Measurements from ENCODE around the gene DAZAP1.

DAZAP1 gene

GRCh38 chr19:1369214-1369805 lies 38.1 kb upstream of the DAZAP1 start:
- no peak overlapping the region for H4K5ac ChIP-seq (ENCODE audit: low read length)

GRCh38 chr19:1370579-1371361 lies 36.6 kb upstream of the DAZAP1 start:
- Histone ChIP-seq H2BK5ac (ENCODE audit: low read length) (no peak overlapping the region), H3K27ac (ENCODE audit: low read depth, low read length) (no peak overlapping the region), H4K8ac (ENCODE audit: low read depth, low read length) (no peak overlapping the region), H3K79me2 (ENCODE audit: control insufficient read depth, insufficient read depth, low read length) (no peaks in the 10 kb centered on the region), H3K4ac (ENCODE audit: low read depth, low read length) (no peak overlapping the region), H3K4me2 (ENCODE audit: low read length) (no peak overlapping the region), H3K36me3 (ENCODE audit: control insufficient read depth, insufficient read depth, low read length) (peaks cover 11% of the 10 kb centered on the region), H3K56ac (ENCODE audit: low read length) (no peak overlapping the region), H3K27me3 (ENCODE audit: insufficient read depth, low read length, poor library complexity) (no peaks in the 10 kb centered on the region), H3K23ac (ENCODE audit: low read length) (no peak overlapping the region), H2AK5ac (ENCODE audit: low read length) (no peak overlapping the region), H2BK120ac (ENCODE audit: low read depth, low read length) (no peak overlapping the region), H2BK15ac (replicated peaks; ENCODE audit: low read depth) (no peak overlapping the region), H3K9ac (ENCODE audit: low read length) (no peak overlapping the region), H3K4me3 (ENCODE audit: low read length) (no peak overlapping the region), H3K79me1 (ENCODE audit: low read length) (no peaks in the 10 kb centered on the region), H3K4me1 (ENCODE audit: control insufficient read depth, low read depth, low read length) (no peaks in the 10 kb centered on the region), H3K18ac (ENCODE audit: low read length) (no peak overlapping the region), H4K5ac (ENCODE audit: low read length) (no peak overlapping the region)
- no peak for DNase-seq
- WGBS (ENCODE audit: extremely low coverage, insufficient coverage, low lambda C conversion rate) = no CpG with 5 or more reads among the region's 52 CpGs

More at GRCh38 chr19:1369214-1369805, 38.1 kb upstream of the DAZAP1 start:
- no peaks in the 10 kb centered on the region for H3K4me1 ChIP-seq (ENCODE audit: control insufficient read depth, low read depth, low read length)
- H3K79me2 ChIP-seq (ENCODE audit: control insufficient read depth, insufficient read depth, low read length) = no peaks in the 10 kb centered on the region
- no peak overlapping the region for H2BK120ac ChIP-seq (ENCODE audit: low read depth, low read length)
- no peak overlapping the region for H2AK5ac ChIP-seq (ENCODE audit: low read length)
- no peak overlapping the region for H3K56ac ChIP-seq (ENCODE audit: low read length)
- no peak overlapping the region for H3K27ac ChIP-seq (ENCODE audit: low read depth, low read length)
- H3K4me2 ChIP-seq (ENCODE audit: low read length) = no peak overlapping the region
- DNase-seq = no peak
- H3K4ac ChIP-seq (ENCODE audit: low read depth, low read length) = no peak overlapping the region
- H4K8ac ChIP-seq (ENCODE audit: low read depth, low read length) = no peak overlapping the region
- H2BK15ac ChIP-seq (replicated peaks; ENCODE audit: low read depth) = no peak overlapping the region
- peaks cover 11% of the 10 kb centered on the region for H3K36me3 ChIP-seq (ENCODE audit: control insufficient read depth, insufficient read depth, low read length)
- no peak overlapping the region for H3K4me3 ChIP-seq (ENCODE audit: low read length)
- H3K9ac ChIP-seq (ENCODE audit: low read length) = no peak overlapping the region
- WGBS (ENCODE audit: extremely low coverage, insufficient coverage, low lambda C conversion rate) = no CpG with 5 or more reads among the region's 18 CpGs
- no peak overlapping the region for H2BK5ac ChIP-seq (ENCODE audit: low read length)
- H3K79me1 ChIP-seq (ENCODE audit: low read length) = no peaks in the 10 kb centered on the region
- no peak overlapping the region for H3K18ac ChIP-seq (ENCODE audit: low read length)
- no peaks in the 10 kb centered on the region for H3K27me3 ChIP-seq (ENCODE audit: insufficient read depth, low read length, poor library complexity)
- H3K23ac ChIP-seq (ENCODE audit: low read length) = no peak overlapping the region

GRCh38 chr19:1373042-1373533 lies 34.3 kb upstream of the DAZAP1 start:
- Histone ChIP-seq H2AK5ac (ENCODE audit: low read length) (no peak overlapping the region), H3K4me3 (ENCODE audit: low read length) (no peak overlapping the region), H4K8ac (ENCODE audit: low read depth, low read length) (no peak overlapping the region), H3K27ac (ENCODE audit: low read depth, low read length) (no peak overlapping the region), H3K18ac (ENCODE audit: low read length) (no peak overlapping the region), H3K9ac (ENCODE audit: low read length) (no peak overlapping the region), H2BK15ac (replicated peaks; ENCODE audit: low read depth) (no peak overlapping the region), H3K56ac (ENCODE audit: low read length) (no peak overlapping the region), H3K4me1 (ENCODE audit: control insufficient read depth, low read depth, low read length) (no peaks in the 10 kb centered on the region), H3K36me3 (ENCODE audit: control insufficient read depth, insufficient read depth, low read length) (peaks cover 14% of the 10 kb centered on the region), H3K4me2 (ENCODE audit: low read length) (no peak overlapping the region), H3K23ac (ENCODE audit: low read length) (no peak overlapping the region), H3K79me1 (ENCODE audit: low read length) (no peaks in the 10 kb centered on the region), H2BK5ac (ENCODE audit: low read length) (no peak overlapping the region), H3K27me3 (ENCODE audit: insufficient read depth, low read length, poor library complexity) (no peaks in the 10 kb centered on the region), H3K4ac (ENCODE audit: low read depth, low read length) (no peak overlapping the region), H3K79me2 (ENCODE audit: control insufficient read depth, insufficient read depth, low read length) (no peaks in the 10 kb centered on the region), H4K5ac (ENCODE audit: low read length) (no peak overlapping the region), H2BK120ac (ENCODE audit: low read depth, low read length) (no peak overlapping the region)
- WGBS (ENCODE audit: extremely low coverage, insufficient coverage, low lambda C conversion rate) = no CpG with 5 or more reads among the region's 20 CpGs
- DNase-seq = no peak

GRCh38 chr19:1373534-1374249 lies 33.7 kb upstream of the DAZAP1 start:
- no CpG with 5 or more reads among the region's 22 CpGs for WGBS (ENCODE audit: extremely low coverage, insufficient coverage, low lambda C conversion rate)
- H2BK120ac ChIP-seq (ENCODE audit: low read depth, low read length) = no peak overlapping the region
- no peak overlapping the region for H3K4me2 ChIP-seq (ENCODE audit: low read length)
- DNase-seq = no peak
- no peak overlapping the region for H4K5ac ChIP-seq (ENCODE audit: low read length)
- no peak overlapping the region for H2AK5ac ChIP-seq (ENCODE audit: low read length)
- no peaks in the 10 kb centered on the region for H3K4me1 ChIP-seq (ENCODE audit: control insufficient read depth, low read depth, low read length)
- no peak overlapping the region for H3K4ac ChIP-seq (ENCODE audit: low read depth, low read length)
- no peaks in the 10 kb centered on the region for H3K27me3 ChIP-seq (ENCODE audit: insufficient read depth, low read length, poor library complexity)
- H3K36me3 ChIP-seq (ENCODE audit: control insufficient read depth, insufficient read depth, low read length) = peaks cover 14% of the 10 kb centered on the region
- H3K79me2 ChIP-seq (ENCODE audit: control insufficient read depth, insufficient read depth, low read length) = no peaks in the 10 kb centered on the region
- no peak overlapping the region for H4K8ac ChIP-seq (ENCODE audit: low read depth, low read length)
- H3K4me3 ChIP-seq (ENCODE audit: low read length) = no peak overlapping the region
- no peak overlapping the region for H3K27ac ChIP-seq (ENCODE audit: low read depth, low read length)
- H2BK5ac ChIP-seq (ENCODE audit: low read length) = no peak overlapping the region
- no peak overlapping the region for H2BK15ac ChIP-seq (replicated peaks; ENCODE audit: low read depth)
- no peak overlapping the region for H3K9ac ChIP-seq (ENCODE audit: low read length)
- no peak overlapping the region for H3K18ac ChIP-seq (ENCODE audit: low read length)
- H3K56ac ChIP-seq (ENCODE audit: low read length) = no peak overlapping the region
- H3K23ac ChIP-seq (ENCODE audit: low read length) = no peak overlapping the region
- H3K79me1 ChIP-seq (ENCODE audit: low read length) = no peaks in the 10 kb centered on the region

- H3K56ac ChIP-seq (ENCODE audit: low read length) = no peak overlapping the region
- H3K36me3 ChIP-seq (ENCODE audit: control insufficient read depth, insufficient read depth, low read length) = peaks cover 14% of the 10 kb centered on the region
- no peaks in the 10 kb centered on the region for H3K27me3 ChIP-seq (ENCODE audit: insufficient read depth, low read length, poor library complexity)
- H4K5ac ChIP-seq (ENCODE audit: low read length) = no peak overlapping the region
- H3K79me2 ChIP-seq (ENCODE audit: control insufficient read depth, insufficient read depth, low read length) = no peaks in the 10 kb centered on the region
- no peak for DNase-seq
- no peak overlapping the region for H4K8ac ChIP-seq (ENCODE audit: low read depth, low read length)
- H3K9ac ChIP-seq (ENCODE audit: low read length) = no peak overlapping the region
- H3K23ac ChIP-seq (ENCODE audit: low read length) = no peak overlapping the region
- no peak overlapping the region for H3K4me2 ChIP-seq (ENCODE audit: low read length)
- no peak overlapping the region for H3K27ac ChIP-seq (ENCODE audit: low read depth, low read length)
- no peak overlapping the region for H3K18ac ChIP-seq (ENCODE audit: low read length)
- WGBS (ENCODE audit: extremely low coverage, insufficient coverage, low lambda C conversion rate) = no CpG with 5 or more reads among the region's 12 CpGs
- H3K4me3 ChIP-seq (ENCODE audit: low read length) = no peak overlapping the region
- no peak overlapping the region for H3K4ac ChIP-seq (ENCODE audit: low read depth, low read length)
- H3K79me1 ChIP-seq (ENCODE audit: low read length) = no peaks in the 10 kb centered on the region
- H2AK5ac ChIP-seq (ENCODE audit: low read length) = no peak overlapping the region
- no peaks in the 10 kb centered on the region for H3K4me1 ChIP-seq (ENCODE audit: control insufficient read depth, low read depth, low read length)
- H2BK15ac ChIP-seq (replicated peaks; ENCODE audit: low read depth) = no peak overlapping the region
- H2BK5ac ChIP-seq (ENCODE audit: low read length) = no peak overlapping the region
- no peak overlapping the region for H2BK120ac ChIP-seq (ENCODE audit: low read depth, low read length)
Observed at GRCh38 chr19:1374250-1374577, 33.2 kb upstream of the DAZAP1 start.

All from mesendoderm (in vitro differentiated cells).